NCI-H146 (cell line): ENCODE measurements around the gene ABR.

Source experiments
- DNase-seq: peaks from one replicate; lab custom pipeline; 2025; lab: John Stamatoyannopoulos, UW

The ABR gene

GRCh38 chr17:1030684-1031532 is 148.9 kb downstream of the ABR start:
- no peak for DNase-seq

GRCh38 chr17:1029922-1030644 is 149.7 kb downstream of the ABR start:
- DNase-seq, result no peak

- DNase-seq, result no peak
These were observed 150.4 kb downstream of the ABR start for GRCh38 chr17:1029196-1029921.

GRCh38 chr17:1027044-1027443 is 152.7 kb downstream of the ABR start:
- DNase-seq, result no peak

GRCh38 chr17:1026599-1026975 is 153.2 kb downstream of the ABR start:
- DNase-seq, result no peak

- no peak for DNase-seq
These were observed 153.8 kb downstream of the ABR start for GRCh38 chr17:1025733-1026598.

- DNase-seq, result no peak
These were observed 155.7 kb downstream of the ABR start for GRCh38 chr17:1024076-1024475.

- DNase-seq, result no peak
These were observed 157.3 kb downstream of the ABR start for GRCh38 chr17:1022278-1023024.

GRCh38 chr17:1021147-1021546 is 158.6 kb downstream of the ABR start:
- no peak for DNase-seq

GRCh38 chr17:1019451-1019850 is 160.3 kb downstream of the ABR start:
- no peak for DNase-seq

GRCh38 chr17:1018547-1018946 is 161.2 kb downstream of the ABR start:
- no peak for DNase-seq

- no peak for DNase-seq
These were observed 166.1 kb downstream of the ABR start for GRCh38 chr17:1013729-1014090.

- no peak for DNase-seq
These were observed 166.7 kb downstream of the ABR start for GRCh38 chr17:1012823-1013728.

- DNase-seq, result no peak
These were observed 167.7 kb downstream of the ABR start for GRCh38 chr17:1011760-1012735.

GRCh38 chr17:1011138-1011537 is 168.6 kb downstream of the ABR start:
- no peak for DNase-seq

GRCh38 chr17:1010586-1010985 is 169.2 kb downstream of the ABR start:
- DNase-seq, result no peak

- DNase-seq, result no peak
These were observed 169.7 kb downstream of the ABR start for GRCh38 chr17:1010086-1010450.

- DNase-seq, result no peak
These were observed 170.3 kb downstream of the ABR start for GRCh38 chr17:1009229-1010085.
